ENCODE results near the gene VAV2.

GRCh38 chr9:133999851-134000265, 7.7 kb upstream of the VAV2 start:
- TF ChIP-seq, protein P1, sequence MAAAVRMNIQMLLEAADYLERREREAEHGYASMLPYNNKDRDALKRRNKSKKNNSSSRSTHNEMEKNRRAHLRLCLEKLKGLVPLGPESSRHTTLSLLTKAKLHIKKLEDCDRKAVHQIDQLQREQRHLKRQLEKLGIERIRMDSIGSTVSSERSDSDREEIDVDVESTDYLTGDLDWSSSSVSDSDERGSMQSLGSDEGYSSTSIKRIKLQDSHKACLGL (CRISPR knock-in tag; IDR thresholded peaks at IDR 0.05; ENCODE audit: borderline replicate concordance, poor library complexity, severe bottlenecking): no peak
- TF ChIP-seq POLR2A (conservative IDR thresholded peaks at IDR 0.05) (no peak), HCFC1 (IDR thresholded peaks at IDR 0.05; ENCODE audit: low read depth, low read length) (no peak), CEBPB (tag; IDR thresholded peaks at IDR 0.05) (no peak)

Measured in K562 (cell line).